Thyroid gland (tissue), 4 donors: Measurements from ENCODE around the gene MPST.
"Not testable (repeated sequence)": the region's sequence is repeated elsewhere in the genome, so short reads cannot be mapped to it uniquely, and the experiment has no call there.

ENCODE experiments used
- POLR2A ChIP-seq, 2 donors: fragments of 450-650 bp; IDR thresholded peaks; one replicate each; pipeline ENCODE4 v1.6.1; 2017; ENCODE audit warnings: antibody characterized with exemption in 2 of 2, mild to moderate bottlenecking in 2 of 2, moderate library complexity in 1 of 2
- TF ChIP-seq, protein P1 (sequence below), 6 experiments: fragments of 200-600 bp in 3 of 6; fragments of 450-650 bp in 3 of 6; sonication (generic) in 3 of 6; IDR thresholded peaks; one replicate each; pipeline ENCODE4 v1.5.1; 2016 to 2019; ENCODE audit warnings: antibody characterized with exemption in 6 of 6, mild to moderate bottlenecking in 2 of 6, inconsistent platforms in 1 of 6, moderate library complexity in 1 of 6

- TF ChIP-seq, protein P1, sequence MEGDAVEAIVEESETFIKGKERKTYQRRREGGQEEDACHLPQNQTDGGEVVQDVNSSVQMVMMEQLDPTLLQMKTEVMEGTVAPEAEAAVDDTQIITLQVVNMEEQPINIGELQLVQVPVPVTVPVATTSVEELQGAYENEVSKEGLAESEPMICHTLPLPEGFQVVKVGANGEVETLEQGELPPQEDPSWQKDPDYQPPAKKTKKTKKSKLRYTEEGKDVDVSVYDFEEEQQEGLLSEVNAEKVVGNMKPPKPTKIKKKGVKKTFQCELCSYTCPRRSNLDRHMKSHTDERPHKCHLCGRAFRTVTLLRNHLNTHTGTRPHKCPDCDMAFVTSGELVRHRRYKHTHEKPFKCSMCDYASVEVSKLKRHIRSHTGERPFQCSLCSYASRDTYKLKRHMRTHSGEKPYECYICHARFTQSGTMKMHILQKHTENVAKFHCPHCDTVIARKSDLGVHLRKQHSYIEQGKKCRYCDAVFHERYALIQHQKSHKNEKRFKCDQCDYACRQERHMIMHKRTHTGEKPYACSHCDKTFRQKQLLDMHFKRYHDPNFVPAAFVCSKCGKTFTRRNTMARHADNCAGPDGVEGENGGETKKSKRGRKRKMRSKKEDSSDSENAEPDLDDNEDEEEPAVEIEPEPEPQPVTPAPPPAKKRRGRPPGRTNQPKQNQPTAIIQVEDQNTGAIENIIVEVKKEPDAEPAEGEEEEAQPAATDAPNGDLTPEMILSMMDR (IDR thresholded peaks at IDR 0.05) = not testable (repeated sequence)
- not testable (repeated sequence) for TF ChIP-seq POLR2A (IDR thresholded peaks at IDR 0.05)
These were observed 30.5 kb upstream of the MPST start for GRCh38 chr22:36989012-36989411.
